Measurements from ENCODE around the gene SMARCB1.

Gene SMARCB1

DNA sequence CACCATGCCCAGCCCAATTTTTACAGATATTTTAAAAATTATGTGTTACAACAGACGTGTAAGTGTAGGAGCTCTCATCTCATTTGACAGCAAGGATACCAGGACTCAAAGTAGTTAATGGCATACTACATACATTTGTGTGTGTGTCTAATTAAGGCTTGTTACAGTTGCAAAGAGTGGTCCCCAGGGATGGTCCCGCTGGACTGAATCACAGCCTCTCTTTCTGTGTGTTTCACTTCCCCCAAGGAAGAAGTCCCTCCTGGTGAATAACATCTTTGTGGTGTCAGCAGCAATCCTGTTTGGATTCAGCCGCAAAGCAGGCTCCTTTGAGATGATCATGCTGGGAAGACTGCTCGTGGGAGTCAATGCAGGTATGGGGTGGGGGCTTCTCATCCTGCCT lies 88.1 kb downstream of the SMARCB1 start:
- TF ChIP-seq POLR2A (IDR thresholded peaks at IDR 0.05; ENCODE audit: extremely low read depth, insufficient read length) (no peak), MYC (IDR thresholded peaks at IDR 0.05; ENCODE audit: low read depth, low read length) (no peak), MAX (IDR thresholded peaks at IDR 0.05; ENCODE audit: low read depth, low read length) (no peak), CTCF (IDR thresholded peaks at IDR 0.05; ENCODE audit: low read depth, low read length) (no peak)
- peak; percentile 16 for DNase-seq (ENCODE audit: low read depth)
- H3K4me3 ChIP-seq (ENCODE audit: low read depth, low read length): no peak overlapping the region

GRCh38 chr22:23875801-23876200 lies 89.0 kb downstream of the SMARCB1 start:
- DNase-seq (ENCODE audit: low read depth): no peak
- H3K4me3 ChIP-seq (ENCODE audit: low read depth, low read length): no peak overlapping the region
- no peak for TF ChIP-seq MYC (IDR thresholded peaks at IDR 0.05; ENCODE audit: low read depth, low read length)
- no peak for TF ChIP-seq MAX (IDR thresholded peaks at IDR 0.05; ENCODE audit: low read depth, low read length)
- TF ChIP-seq CTCF (IDR thresholded peaks at IDR 0.05; ENCODE audit: low read depth, low read length): no peak
- no peak for TF ChIP-seq POLR2A (IDR thresholded peaks at IDR 0.05; ENCODE audit: extremely low read depth, insufficient read length)

GRCh38 chr22:23877566-23877965 lies 90.8 kb downstream of the SMARCB1 start:
- DNase-seq (ENCODE audit: low read depth): no peak
- no peak overlapping the region for H3K4me3 ChIP-seq (ENCODE audit: low read depth, low read length)
- TF ChIP-seq CTCF (IDR thresholded peaks at IDR 0.05; ENCODE audit: low read depth, low read length): no peak
- TF ChIP-seq MYC (IDR thresholded peaks at IDR 0.05; ENCODE audit: low read depth, low read length): no peak
- no peak for TF ChIP-seq POLR2A (IDR thresholded peaks at IDR 0.05; ENCODE audit: extremely low read depth, insufficient read length)

DNA sequence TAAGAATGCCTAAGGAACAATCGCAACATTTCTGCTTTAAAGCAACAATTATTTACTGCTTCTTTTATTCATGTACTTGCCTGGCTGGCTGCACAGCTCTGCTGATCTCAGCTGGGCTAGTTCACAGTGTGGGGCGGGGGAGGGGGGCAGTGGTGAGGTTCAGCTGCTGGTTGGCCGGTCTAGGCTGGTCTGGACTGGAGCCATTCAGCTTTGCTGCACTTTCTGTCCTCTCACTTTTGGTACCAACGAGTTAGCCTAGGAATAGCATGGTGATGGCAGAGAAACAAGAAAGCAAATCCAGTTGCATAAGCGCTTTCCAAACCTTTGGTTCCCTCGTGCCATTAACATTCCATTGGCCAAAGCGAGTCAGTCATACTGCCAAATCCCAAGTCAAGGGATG lies 91.5 kb downstream of the SMARCB1 start:
- DNase-seq (ENCODE audit: low read depth): no peak
- H3K4me3 ChIP-seq (ENCODE audit: low read depth, low read length): no peak overlapping the region

DNA sequence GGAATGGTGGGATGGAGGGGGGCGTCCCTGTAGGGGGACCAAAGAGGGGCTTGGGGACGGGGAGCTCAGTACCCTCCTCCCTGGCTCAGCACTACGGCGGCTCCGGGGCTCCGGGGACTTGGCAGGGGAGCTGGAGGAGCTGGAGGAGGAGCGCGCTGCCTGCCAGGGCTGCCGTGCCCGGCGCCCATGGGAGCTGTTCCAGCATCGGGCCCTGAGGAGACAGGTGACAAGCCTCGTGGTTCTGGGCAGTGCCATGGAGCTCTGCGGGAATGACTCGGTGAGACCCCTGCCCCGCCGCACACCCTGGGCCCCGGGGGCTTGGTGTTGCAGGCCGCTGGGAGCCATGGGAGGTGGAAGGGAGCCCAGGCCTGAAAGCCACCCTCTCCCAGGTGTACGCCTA lies 95.6 kb downstream of the SMARCB1 start:
- DNase-seq (ENCODE audit: low read depth): no peak
- no peak for TF ChIP-seq MYC (IDR thresholded peaks at IDR 0.05; ENCODE audit: low read depth, low read length)
- no peak for TF ChIP-seq MAX (IDR thresholded peaks at IDR 0.05; ENCODE audit: low read depth, low read length)
- TF ChIP-seq CTCF (IDR thresholded peaks at IDR 0.05; ENCODE audit: low read depth, low read length): no peak
- TF ChIP-seq POLR2A (IDR thresholded peaks at IDR 0.05; ENCODE audit: extremely low read depth, insufficient read length): no peak
- no peak overlapping the region for H3K4me3 ChIP-seq (ENCODE audit: low read depth, low read length)

More for the DNA sequence above, 91.5 kb downstream of the SMARCB1 start:
- TF ChIP-seq MAX (IDR thresholded peaks at IDR 0.05; ENCODE audit: low read depth, low read length): no peak
- TF ChIP-seq MYC (IDR thresholded peaks at IDR 0.05; ENCODE audit: low read depth, low read length): no peak
- no peak for TF ChIP-seq POLR2A (IDR thresholded peaks at IDR 0.05; ENCODE audit: extremely low read depth, insufficient read length)
- no peak for TF ChIP-seq CTCF (IDR thresholded peaks at IDR 0.05; ENCODE audit: low read depth, low read length)

- TF ChIP-seq POLR2A (IDR thresholded peaks at IDR 0.05; ENCODE audit: extremely low read depth, insufficient read length): no peak
- no peak for TF ChIP-seq CTCF (IDR thresholded peaks at IDR 0.05; ENCODE audit: low read depth, low read length)
- TF ChIP-seq MYC (IDR thresholded peaks at IDR 0.05; ENCODE audit: low read depth, low read length): no peak
- TF ChIP-seq MAX (IDR thresholded peaks at IDR 0.05; ENCODE audit: low read depth, low read length): no peak
- no peak for DNase-seq (ENCODE audit: low read depth)
- H3K4me3 ChIP-seq (ENCODE audit: low read depth, low read length): no peak overlapping the region
Measured at GRCh38 chr22:23883658-23884057, 96.9 kb downstream of the SMARCB1 start.
